Keratinocyte (primary cell): ENCODE data around the gene LEKR1.

Experiments
- EZH2 ChIP-seq: IDR thresholded peaks from one replicate; pipeline ENCODE4 v1.6.1; 2012; ENCODE audit warnings: inconsistent platforms, mild to moderate bottlenecking, low read length, moderate library complexity
- TF ChIP-seq, protein P1 (sequence below), 3 experiments: IDR thresholded peaks in 1 of 3; conservative IDR thresholded peaks in 1 of 3; optimal IDR thresholded peaks in 1 of 3; 2 replicates in 2 of 3; 3 replicates in 1 of 3; pipeline versions ENCODE3 to v1.5.1; 2011; ENCODE audit warnings: low read length in 3 of 3, mild to moderate bottlenecking in 3 of 3, moderate library complexity in 2 of 3, control low read depth in 1 of 3, inconsistent platforms in 1 of 3; ENCODE audit not compliant: insufficient read depth in 2 of 3; ENCODE audit errors: extremely low read depth in 1 of 3

DNA sequence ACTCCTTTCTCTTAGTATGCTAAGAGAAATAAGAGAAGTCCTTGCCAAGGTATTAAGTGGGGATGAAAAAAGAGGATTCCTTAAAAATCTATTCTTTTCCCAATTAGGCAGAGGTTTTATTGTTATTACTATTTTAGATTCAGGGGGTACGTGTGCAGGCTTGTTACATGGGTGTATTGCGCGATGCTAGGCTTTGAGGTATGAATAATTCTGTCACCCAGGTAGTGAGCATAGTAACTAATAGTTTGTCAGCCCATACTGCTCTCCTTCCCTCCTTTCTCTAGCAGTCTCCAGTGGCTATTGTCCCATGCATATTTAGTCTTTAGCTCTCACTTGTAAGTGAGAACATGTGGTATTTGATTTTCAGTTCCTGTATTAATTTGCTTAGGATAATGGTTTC, 83.9 kb downstream of the LEKR1 start:
- TF ChIP-seq, protein P1, sequence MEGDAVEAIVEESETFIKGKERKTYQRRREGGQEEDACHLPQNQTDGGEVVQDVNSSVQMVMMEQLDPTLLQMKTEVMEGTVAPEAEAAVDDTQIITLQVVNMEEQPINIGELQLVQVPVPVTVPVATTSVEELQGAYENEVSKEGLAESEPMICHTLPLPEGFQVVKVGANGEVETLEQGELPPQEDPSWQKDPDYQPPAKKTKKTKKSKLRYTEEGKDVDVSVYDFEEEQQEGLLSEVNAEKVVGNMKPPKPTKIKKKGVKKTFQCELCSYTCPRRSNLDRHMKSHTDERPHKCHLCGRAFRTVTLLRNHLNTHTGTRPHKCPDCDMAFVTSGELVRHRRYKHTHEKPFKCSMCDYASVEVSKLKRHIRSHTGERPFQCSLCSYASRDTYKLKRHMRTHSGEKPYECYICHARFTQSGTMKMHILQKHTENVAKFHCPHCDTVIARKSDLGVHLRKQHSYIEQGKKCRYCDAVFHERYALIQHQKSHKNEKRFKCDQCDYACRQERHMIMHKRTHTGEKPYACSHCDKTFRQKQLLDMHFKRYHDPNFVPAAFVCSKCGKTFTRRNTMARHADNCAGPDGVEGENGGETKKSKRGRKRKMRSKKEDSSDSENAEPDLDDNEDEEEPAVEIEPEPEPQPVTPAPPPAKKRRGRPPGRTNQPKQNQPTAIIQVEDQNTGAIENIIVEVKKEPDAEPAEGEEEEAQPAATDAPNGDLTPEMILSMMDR (optimal IDR thresholded peaks at IDR 0.05 in 1 of 3, IDR thresholded peaks at IDR 0.05 in 1 of 3, conservative IDR thresholded peaks at IDR 0.05 in 1 of 3; ENCODE audit: extremely low read depth in 1 of 3, insufficient read depth in 2 of 3, low read length in 3 of 3): no peak
- no peak for TF ChIP-seq EZH2
